WERI-Rb-1 (cell line): Measurements from ENCODE around the gene GRK3.

ENCODE experiments used
- DNase-seq: peaks from one replicate; pipeline ENCODE4 v3.0.0-alpha.2; 2020
- H3K27ac ChIP-seq: fragments of 250-450 bp; sonication (Bioruptor Pico); 2 replicates; pipeline ENCODE4 v1.5.1; 2020; ENCODE audit warnings: mild to moderate bottlenecking, moderate library complexity
- H3K27me3 ChIP-seq: fragments of 250-450 bp; sonication (Bioruptor Pico); 2 replicates; pipeline ENCODE4 v1.5.1; 2021; ENCODE audit warnings: mild to moderate bottlenecking, low read depth, moderate library complexity; ENCODE audit not compliant: insufficient read depth, severe bottlenecking
- H3K36me3 ChIP-seq: fragments of 250-450 bp; sonication (Bioruptor Pico); 2 replicates; pipeline ENCODE4 v1.5.1; 2020; ENCODE audit warnings: mild to moderate bottlenecking, moderate library complexity
- H3K4me3 ChIP-seq: 2 replicates; pipeline ENCODE4 v1.5.1; 2011; ENCODE audit warnings: low read depth, mild to moderate bottlenecking, control low read depth, low read length
- H3K9me3 ChIP-seq: fragments of 250-450 bp; sonication (Bioruptor Pico); 2 replicates; pipeline ENCODE4 v1.5.1; 2021; ENCODE audit warnings: mild to moderate bottlenecking, moderate library complexity; ENCODE audit not compliant: severe bottlenecking
- CTCF ChIP-seq: IDR thresholded peaks from 2 replicates; pipeline ENCODE4 v1.5.1; 2011; ENCODE audit warnings: low read depth, mild to moderate bottlenecking, control low read depth, inconsistent platforms, low read length

GRK3 gene

GRCh38 chr22:25729016-25729995 lies 164.8 kb downstream of the GRK3 start:
- Histone ChIP-seq H3K27ac (no peak overlapping the region), H3K36me3 (no peaks in the 10 kb centered on the region), H3K27me3 (no peaks in the 10 kb centered on the region), H3K9me3 (no peaks in the 10 kb centered on the region), H3K4me3 (no peak overlapping the region)
- TF ChIP-seq CTCF = no peak
- DNase-seq = no peak

GRCh38 chr22:25735650-25736049 lies 171.2 kb downstream of the GRK3 start:
- H3K36me3 ChIP-seq = no peaks in the 10 kb centered on the region
- H3K27me3 ChIP-seq = no peaks in the 10 kb centered on the region
- no peak overlapping the region for H3K27ac ChIP-seq
- DNase-seq = no peak
- no peak for TF ChIP-seq CTCF
- H3K4me3 ChIP-seq = no peak overlapping the region
- H3K9me3 ChIP-seq = no peaks in the 10 kb centered on the region

GRCh38 chr22:25736378-25737011 lies 172.0 kb downstream of the GRK3 start:
- H3K27ac ChIP-seq = no peak overlapping the region
- no peaks in the 10 kb centered on the region for H3K27me3 ChIP-seq
- TF ChIP-seq CTCF = no peak
- no peak overlapping the region for H3K4me3 ChIP-seq
- H3K9me3 ChIP-seq = no peaks in the 10 kb centered on the region
- no peaks in the 10 kb centered on the region for H3K36me3 ChIP-seq
- DNase-seq = no peak

DNA sequence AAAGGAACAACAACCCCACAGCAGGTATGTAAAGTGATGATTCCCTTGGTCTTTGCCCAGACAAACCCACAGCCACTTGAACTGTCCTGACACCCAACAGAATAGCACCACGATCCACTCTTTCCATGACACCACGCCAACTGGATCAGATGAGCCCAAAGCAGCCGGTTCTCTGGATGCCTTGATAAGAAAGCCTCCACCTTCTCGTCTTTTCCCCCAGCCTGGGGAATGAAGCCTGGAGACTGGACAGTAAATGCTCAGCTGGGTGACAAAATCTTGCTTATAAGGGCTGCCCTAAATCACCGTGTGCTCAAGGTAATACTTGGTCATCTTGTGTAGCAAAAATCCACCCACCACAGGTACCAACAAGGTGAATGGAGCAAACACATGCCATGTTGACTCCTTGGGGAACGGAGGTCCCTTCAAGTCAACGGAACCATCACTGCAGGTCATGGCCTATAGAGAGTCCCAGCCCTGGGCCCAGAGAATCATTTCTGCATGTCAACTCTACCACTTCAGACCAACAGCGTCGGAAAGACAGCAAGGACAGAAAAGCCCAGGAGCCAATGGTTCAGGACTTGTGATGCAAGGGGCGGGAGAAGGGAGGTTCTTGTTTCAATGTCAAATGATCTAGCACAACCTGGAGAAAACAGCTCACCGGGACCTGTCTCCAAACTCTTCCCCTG lies 175.3 kb downstream of the GRK3 start:
- Histone ChIP-seq H3K27me3 (no peaks in the 10 kb centered on the region), H3K27ac (no peak overlapping the region), H3K36me3 (no peaks in the 10 kb centered on the region), H3K4me3 (no peak overlapping the region), H3K9me3 (no peaks in the 10 kb centered on the region)
- TF ChIP-seq CTCF = no peak
- DNase-seq = no peak

DNA sequence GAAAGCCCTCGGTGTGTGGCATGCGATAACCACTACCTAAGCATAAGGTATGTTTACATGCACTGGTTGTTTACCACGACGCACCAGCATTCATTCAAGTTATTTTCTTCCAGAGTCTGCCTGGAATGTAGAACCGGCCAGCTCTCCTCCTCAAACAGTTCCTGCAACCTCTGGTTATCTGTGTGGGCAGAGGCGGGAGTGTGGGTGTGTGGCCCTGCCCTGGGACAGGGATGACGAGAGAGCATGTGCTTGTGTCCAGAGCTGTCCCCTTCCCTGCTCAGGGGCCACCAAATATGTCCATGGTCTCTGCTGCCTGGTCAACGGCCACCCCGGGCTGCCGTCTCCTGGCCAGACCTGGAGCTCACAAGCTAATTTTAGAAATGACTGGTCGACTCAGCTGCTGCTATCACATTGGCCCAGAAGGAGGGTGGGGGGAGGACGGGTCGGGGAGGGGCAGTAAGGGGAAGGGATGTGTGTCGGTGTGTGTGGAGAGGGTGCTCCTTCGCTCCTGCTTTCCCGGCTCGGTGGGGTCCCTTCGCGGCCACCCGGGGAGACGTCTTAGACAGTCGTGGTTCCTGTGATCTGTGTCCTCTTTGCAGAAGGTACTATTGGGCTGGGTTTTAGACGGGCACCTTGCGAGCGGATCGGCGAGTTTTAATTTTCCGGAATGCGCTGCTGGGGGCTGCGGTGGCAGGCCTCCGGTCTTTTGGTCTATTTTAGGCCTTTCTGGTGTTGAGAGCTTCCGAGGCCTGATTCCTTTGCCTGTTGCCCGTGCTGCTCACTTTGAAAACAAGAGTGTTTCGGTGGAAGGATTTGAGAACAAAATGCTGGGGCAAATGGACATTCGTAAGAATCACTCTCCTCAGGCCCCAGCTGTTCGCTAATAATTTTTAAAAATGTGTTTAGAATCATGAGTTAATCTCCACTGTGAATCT lies 177.5 kb downstream of the GRK3 start, which contains the start of gene MYO18B:
Gene MYO18B (plus strand): TSS at position 497 of the 935 bp plus-strand sequence. CDS start 18,905 bp downstream, outside the sequence.
- H3K9me3 ChIP-seq = no peaks in the 10 kb centered on the region
- TF ChIP-seq CTCF = no peak
- no peaks in the 10 kb centered on the region for H3K36me3 ChIP-seq
- H3K27me3 ChIP-seq = no peaks in the 10 kb centered on the region
- no peak within 1 kb of the TSS for H3K27ac ChIP-seq
- H3K4me3 ChIP-seq = no peak within 1 kb of the TSS
- no peak for DNase-seq
